ENCODE measurements around the gene COBL. TPM values are rescaled to one million over a fixed set of nuclear protein-coding genes. Genes with fewer than 3 reads are reported as not detected.

Gene COBL
- total and polyA plus RNA-seq, 2 donors (not counting 3 experiments of a cell fraction or from before 2014, with no cell fraction given) = 0.11 TPM; not detected in 1

- POLR2A ChIA-PET = no interaction called here
- FAIRE-seq = no peak
Observed at GRCh38 chr7:51190969-51191368, 125.6 kb downstream of the COBL start.

GRCh38 chr7:51189777-51190176, 126.8 kb downstream of the COBL start:
- H3K4me2 ChIP-seq (ENCODE audit: insufficient read depth, low read length) = no peak overlapping the region
- no peaks in the 10 kb centered on the region for H4K20me1 ChIP-seq (replicated peaks; ENCODE audit: control insufficient read depth, extremely low read depth, insufficient read depth, low read length)
- H3K27me3 ChIP-seq (ENCODE audit: control insufficient read depth in 2 of 2, insufficient read depth in 2 of 2, low read length in 2 of 2) = no peaks in the 10 kb centered on the region
- FAIRE-seq (no peak), DNase-seq (ENCODE audit: low read depth, low spot score) (no peak)
- intact Hi-C loops (cut with micrococcal nuclease) = no loop called here
- H3K27ac ChIP-seq (ENCODE audit: insufficient read depth, low read depth, low read length) = no peak overlapping the region
- H3K9me3 ChIP-seq (replicated peaks; ENCODE audit: control insufficient read depth, insufficient read depth, low read length) = no peaks in the 10 kb centered on the region
- BruUV-seq (replicated peaks) = no TSS peak
- no peaks in the 10 kb centered on the region for H3K36me3 ChIP-seq (ENCODE audit: control insufficient read depth in 2 of 2, extremely low read depth in 1 of 2, insufficient read depth in 2 of 2, low read length in 2 of 2)
- H3K4me1 ChIP-seq (ENCODE audit: control insufficient read depth, extremely low read depth, insufficient read depth, low read length) = no peaks in the 10 kb centered on the region
- no peaks in the 10 kb centered on the region for H3K9me1 ChIP-seq (replicated peaks; ENCODE audit: control insufficient read depth, extremely low read depth, insufficient read depth, low read length)
- CTCF ChIA-PET = interaction anchor here (1.8 to 2.1 kb wide), 2 partner anchors 27 to 29 kb away, joined by 5 read pairs; no protein-coding TSS in a partner anchor
- TF ChIP-seq POLR2AphosphoS5 (IDR thresholded peaks at IDR 0.05; ENCODE audit: insufficient read depth, low read depth, low read length) (no peak), FOS (IDR thresholded peaks at IDR 0.05; ENCODE audit: borderline replicate concordance, insufficient read depth, low read length) (no peak), JUN (IDR thresholded peaks at IDR 0.05; ENCODE audit: borderline replicate concordance, insufficient read depth, insufficient read length, low read depth) (no peak), POLR2A (IDR thresholded peaks at IDR 0.05; ENCODE audit: low read depth, low read length) (no peak), GATA2 (IDR thresholded peaks at IDR 0.05; ENCODE audit: insufficient read depth, insufficient read length, low read depth, low read length) (no peak), MAX (IDR thresholded peaks at IDR 0.05; ENCODE audit: insufficient read depth, insufficient read length) (no peak), MYC (IDR thresholded peaks at IDR 0.05; ENCODE audit: low read depth, low read length) (no peak), CTCF (IDR thresholded peaks at IDR 0.05; ENCODE audit: extremely low read depth in 1 of 2, insufficient read depth in 1 of 2, low read depth in 1 of 2, low read length in 2 of 2) (no peak), EZH2 (IDR thresholded peaks at IDR 0.05; ENCODE audit: borderline replicate concordance, low read depth, low read length, severe bottlenecking) (no peak)
- H3K4me3 ChIP-seq (replicated peaks in 1 of 3; ENCODE audit: insufficient read depth in 1 of 3, low read depth in 1 of 3, low read length in 3 of 3) = no peak overlapping the region
- no peaks in the 10 kb centered on the region for H3K79me2 ChIP-seq (ENCODE audit: control insufficient read depth, insufficient read depth, low read length)
- POLR2A ChIA-PET = interaction anchor here (0.5 kb wide), 1 partner anchor 47 kb away, joined by 4 read pairs; no protein-coding TSS in a partner anchor
- H2AFZ ChIP-seq (ENCODE audit: low read depth, low read length) = no peak overlapping the region
- dilution Hi-C loops (cut with MboI; ENCODE audit: extremely low pct_ligation_motif_present, low sequenced_read_pairs) = no loop called here
- H3K9ac ChIP-seq (replicated peaks; ENCODE audit: extremely low read depth, insufficient read depth, low read length) = no peak overlapping the region

More at GRCh38 chr7:51190969-51191368, 125.6 kb downstream of the COBL start:
- TF ChIP-seq MYC (IDR thresholded peaks at IDR 0.05; ENCODE audit: low read depth, low read length) = no peak
- no peak for TF ChIP-seq JUN (IDR thresholded peaks at IDR 0.05; ENCODE audit: borderline replicate concordance, insufficient read depth, insufficient read length, low read depth)
- no peak overlapping the region for H3K4me3 ChIP-seq (replicated peaks in 1 of 3; ENCODE audit: insufficient read depth in 1 of 3, low read depth in 1 of 3, low read length in 3 of 3)
- BruUV-seq (replicated peaks) = no TSS peak
- no peaks in the 10 kb centered on the region for H3K4me1 ChIP-seq (ENCODE audit: control insufficient read depth, extremely low read depth, insufficient read depth, low read length)
- CTCF ChIA-PET = interaction anchor here (1.8 to 2.1 kb wide), 2 partner anchors 28 to 30 kb away, joined by 5 read pairs; no protein-coding TSS in a partner anchor
- no peaks in the 10 kb centered on the region for H3K79me2 ChIP-seq (ENCODE audit: control insufficient read depth, insufficient read depth, low read length)
- H3K27ac ChIP-seq (ENCODE audit: insufficient read depth, low read depth, low read length) = no peak overlapping the region
- no peak overlapping the region for H2AFZ ChIP-seq (ENCODE audit: low read depth, low read length)
- intact Hi-C loops (cut with micrococcal nuclease) = no loop called here
- DNase-seq (ENCODE audit: low read depth, low spot score) = no peak
- no peak overlapping the region for H3K4me2 ChIP-seq (ENCODE audit: insufficient read depth, low read length)
- H3K27me3 ChIP-seq (ENCODE audit: control insufficient read depth in 2 of 2, insufficient read depth in 2 of 2, low read length in 2 of 2) = no peaks in the 10 kb centered on the region
- no peaks in the 10 kb centered on the region for H3K9me1 ChIP-seq (replicated peaks; ENCODE audit: control insufficient read depth, extremely low read depth, insufficient read depth, low read length)
- no peaks in the 10 kb centered on the region for H3K36me3 ChIP-seq (ENCODE audit: control insufficient read depth in 2 of 2, extremely low read depth in 1 of 2, insufficient read depth in 2 of 2, low read length in 2 of 2)
- H3K9ac ChIP-seq (replicated peaks; ENCODE audit: extremely low read depth, insufficient read depth, low read length) = no peak overlapping the region
- no peaks in the 10 kb centered on the region for H4K20me1 ChIP-seq (replicated peaks; ENCODE audit: control insufficient read depth, extremely low read depth, insufficient read depth, low read length)
- dilution Hi-C loops (cut with MboI; ENCODE audit: extremely low pct_ligation_motif_present, low sequenced_read_pairs) = no loop called here
- no peaks in the 10 kb centered on the region for H3K9me3 ChIP-seq (replicated peaks; ENCODE audit: control insufficient read depth, insufficient read depth, low read length)
